GM21737 (cell line): ENCODE measurements around the gene BTBD18.

Source experiments
- ATAC-seq: cut with Tn5 transposase; IDR thresholded peaks from one replicate; pipeline ENCODE4 v1.9.1; 2021; ENCODE audit warnings: mild to moderate bottlenecking, moderate library complexity; ENCODE audit not compliant: unreplicated experiment

BTBD18 gene

GRCh38 chr11:57751676-57752253, at the start of gene BTBD18:
TSS of gene BTBD18 (minus strand) at chr11:57751819. CDS start at chr11:57751188, 631 bp downstream.
- ATAC-seq: no peak

- no peak for ATAC-seq
These were observed 49.5 kb upstream of the BTBD18 start for GRCh38 chr11:57801183-57801485.

GRCh38 chr11:57800444-57801182, 49.0 kb upstream of the BTBD18 start:
- peak; percentile 61 for ATAC-seq

GRCh38 chr11:57798905-57799559, 47.4 kb upstream of the BTBD18 start:
- no peak for ATAC-seq

- ATAC-seq: no peak
These were observed 41.9 kb upstream of the BTBD18 start for GRCh38 chr11:57793351-57794115.

GRCh38 chr11:57792870-57793269, 41.3 kb upstream of the BTBD18 start:
- no peak for ATAC-seq

- peak; percentile 77 for ATAC-seq
These were observed 40.5 kb upstream of the BTBD18 start for GRCh38 chr11:57792060-57792541.

- ATAC-seq: no peak
These were observed 39.9 kb upstream of the BTBD18 start for GRCh38 chr11:57791321-57792059.

- ATAC-seq: no peak
These were observed 37.1 kb upstream of the BTBD18 start for GRCh38 chr11:57788703-57789088.

GRCh38 chr11:57787920-57788702, 36.5 kb upstream of the BTBD18 start:
- no peak for ATAC-seq

GRCh38 chr11:57787006-57787604, 35.5 kb upstream of the BTBD18 start:
- ATAC-seq: no peak

- ATAC-seq: no peak
These were observed 34.8 kb upstream of the BTBD18 start for GRCh38 chr11:57786436-57786835.

GRCh38 chr11:57785072-57785471, 33.5 kb upstream of the BTBD18 start:
- ATAC-seq: no peak

- ATAC-seq: no peak
These were observed 29.9 kb upstream of the BTBD18 start for GRCh38 chr11:57781529-57781943.

GRCh38 chr11:57779276-57779675, 27.7 kb upstream of the BTBD18 start:
- no peak for ATAC-seq

GRCh38 chr11:57778318-57779037, 26.9 kb upstream of the BTBD18 start:
- ATAC-seq: no peak

- ATAC-seq: no peak
These were observed 26.3 kb upstream of the BTBD18 start for GRCh38 chr11:57777969-57778317.

- no peak for ATAC-seq
These were observed 25.1 kb upstream of the BTBD18 start for GRCh38 chr11:57776577-57777210.
